ENCODE measurements around the gene AKAP1.

- TF ChIP-seq, protein P1, sequence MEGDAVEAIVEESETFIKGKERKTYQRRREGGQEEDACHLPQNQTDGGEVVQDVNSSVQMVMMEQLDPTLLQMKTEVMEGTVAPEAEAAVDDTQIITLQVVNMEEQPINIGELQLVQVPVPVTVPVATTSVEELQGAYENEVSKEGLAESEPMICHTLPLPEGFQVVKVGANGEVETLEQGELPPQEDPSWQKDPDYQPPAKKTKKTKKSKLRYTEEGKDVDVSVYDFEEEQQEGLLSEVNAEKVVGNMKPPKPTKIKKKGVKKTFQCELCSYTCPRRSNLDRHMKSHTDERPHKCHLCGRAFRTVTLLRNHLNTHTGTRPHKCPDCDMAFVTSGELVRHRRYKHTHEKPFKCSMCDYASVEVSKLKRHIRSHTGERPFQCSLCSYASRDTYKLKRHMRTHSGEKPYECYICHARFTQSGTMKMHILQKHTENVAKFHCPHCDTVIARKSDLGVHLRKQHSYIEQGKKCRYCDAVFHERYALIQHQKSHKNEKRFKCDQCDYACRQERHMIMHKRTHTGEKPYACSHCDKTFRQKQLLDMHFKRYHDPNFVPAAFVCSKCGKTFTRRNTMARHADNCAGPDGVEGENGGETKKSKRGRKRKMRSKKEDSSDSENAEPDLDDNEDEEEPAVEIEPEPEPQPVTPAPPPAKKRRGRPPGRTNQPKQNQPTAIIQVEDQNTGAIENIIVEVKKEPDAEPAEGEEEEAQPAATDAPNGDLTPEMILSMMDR (conservative IDR thresholded peaks at IDR 0.05 in 1 of 2, IDR thresholded peaks at IDR 0.05 in 1 of 2; ENCODE audit: low read depth in 1 of 2, low read length in 2 of 2), result no peak
- TF ChIP-seq EZH2 (IDR thresholded peaks at IDR 0.05; ENCODE audit: low read length, missing control alignments), result no peak
These were observed 11.6 kb downstream of the AKAP1 start for GRCh38 chr17:57096472-57097202.
